H9 (cell line): ENCODE results near the gene PDE12. TPM values are rescaled to one million over a fixed set of nuclear protein-coding genes. Genes with fewer than 3 reads are reported as not detected.

Experiments
- DNase-seq: peaks from one replicate; pipeline ENCODE4 v3.0.0-alpha.2; 2017
- H2AFZ ChIP-seq: one replicate; pipeline ENCODE4 v1.6.1; 2013; ENCODE audit warnings: mild to moderate bottlenecking, low read length, control low read depth, moderate library complexity
- H2AK5ac ChIP-seq: 2 replicates; pipeline ENCODE4 v1.6.1; 2013; ENCODE audit warnings: low read length, control low read depth, mixed read lengths; ENCODE audit not compliant: insufficient read length
- H2BK120ac ChIP-seq: one replicate; pipeline ENCODE4 v1.6.1; 2013; ENCODE audit warnings: low read depth, mild to moderate bottlenecking, low read length, control low read depth, inconsistent platforms; ENCODE audit not compliant: poor library complexity, severe bottlenecking
- H2BK12ac ChIP-seq: 2 replicates; pipeline ENCODE4 v1.6.1; 2013; ENCODE audit warnings: low read length, control low read depth, mixed read lengths, low read depth; ENCODE audit not compliant: insufficient read length
- H2BK15ac ChIP-seq: 2 replicates; pipeline ENCODE4 v1.6.1; 2013; ENCODE audit warnings: low read depth, low read length, control low read depth
- H2BK20ac ChIP-seq: one replicate; pipeline ENCODE4 v1.6.1; 2013; ENCODE audit warnings: low read depth, mild to moderate bottlenecking, low read length, control low read depth, inconsistent platforms; ENCODE audit not compliant: poor library complexity, severe bottlenecking
- H2BK5ac ChIP-seq: 2 replicates; pipeline ENCODE4 v1.6.1; 2013; ENCODE audit warnings: low read length, control low read depth, mixed read lengths; ENCODE audit not compliant: insufficient read length
- H3K14ac ChIP-seq: 2 replicates; pipeline ENCODE4 v1.6.1; 2013; ENCODE audit warnings: low read length, control low read depth; ENCODE audit not compliant: insufficient read depth
- H3K18ac ChIP-seq: 2 replicates; pipeline ENCODE4 v1.6.1; 2013; ENCODE audit warnings: low read depth, mild to moderate bottlenecking, mixed read lengths, low read length, control low read depth; ENCODE audit not compliant: insufficient read length
- H3K23ac ChIP-seq: 2 replicates; pipeline ENCODE4 v1.6.1; 2013; ENCODE audit warnings: low read length, control low read depth, mixed read lengths, low read depth; ENCODE audit not compliant: insufficient read length
- H3K23me2 ChIP-seq: 2 replicates; pipeline ENCODE4 v1.6.1; 2013; ENCODE audit warnings: low read depth, mild to moderate bottlenecking, mixed read lengths, low read length, control low read depth; ENCODE audit not compliant: insufficient read length, poor library complexity, severe bottlenecking
- H3K27ac ChIP-seq: 2 replicates; pipeline ENCODE4 v1.5.1; 2013; ENCODE audit warnings: low read length, control low read depth, mixed read lengths, low read depth; ENCODE audit not compliant: insufficient read length
- H3K27me3 ChIP-seq: 2 replicates; pipeline ENCODE4 v1.6.1; 2013; ENCODE audit warnings: low read length, control low read depth, inconsistent platforms; ENCODE audit not compliant: insufficient read depth
- H3K4ac ChIP-seq: 2 replicates; pipeline ENCODE4 v1.6.1; 2013; ENCODE audit warnings: low read depth, mild to moderate bottlenecking, control low read depth, inconsistent platforms, low read length, moderate library complexity
- H3K4me1 ChIP-seq: 2 replicates; pipeline ENCODE4 v1.6.1; 2013; ENCODE audit warnings: low read length, control low read depth, inconsistent platforms; ENCODE audit not compliant: insufficient read depth
- H3K4me2 ChIP-seq: 2 replicates; pipeline ENCODE4 v1.6.1; 2013; ENCODE audit warnings: low read length, control low read depth, mixed read lengths; ENCODE audit not compliant: insufficient read length, insufficient read depth
- H3K56ac ChIP-seq: 2 replicates; pipeline ENCODE4 v1.6.1; 2013; ENCODE audit warnings: low read depth, mild to moderate bottlenecking, mixed read lengths, low read length, control low read depth; ENCODE audit not compliant: insufficient read length
- H3K79me1 ChIP-seq: 2 replicates; pipeline ENCODE4 v1.6.1; 2013; ENCODE audit warnings: low read depth, mild to moderate bottlenecking, moderate library complexity, low read length, control low read depth, inconsistent platforms; ENCODE audit not compliant: insufficient read depth, poor library complexity, severe bottlenecking
- H3K79me2 ChIP-seq: 2 replicates; pipeline ENCODE4 v1.6.1; 2013; ENCODE audit warnings: low read length, control low read depth, inconsistent platforms; ENCODE audit not compliant: insufficient read depth
- H3K9ac ChIP-seq: 2 replicates; pipeline ENCODE4 v1.6.1; 2013; ENCODE audit warnings: low read length, control low read depth, mixed read lengths; ENCODE audit not compliant: insufficient read length; ENCODE audit errors: extremely low read depth
- H3K9me3 ChIP-seq: one replicate; pipeline ENCODE4 v1.6.1; 2013; ENCODE audit warnings: low read depth, low read length, inconsistent platforms; ENCODE audit not compliant: control insufficient read depth
- H3T11ph ChIP-seq: one replicate; pipeline ENCODE4 v1.6.1; 2013; ENCODE audit warnings: mild to moderate bottlenecking, low read length, control low read depth, inconsistent platforms
- H4K20me1 ChIP-seq: one replicate; pipeline ENCODE4 v1.6.1; 2013; ENCODE audit not compliant: control insufficient read depth, insufficient read length, insufficient read depth
- H4K5ac ChIP-seq: 2 replicates; pipeline ENCODE4 v1.6.1; 2013; ENCODE audit warnings: low read depth, mild to moderate bottlenecking, mixed read lengths, low read length, control low read depth; ENCODE audit not compliant: insufficient read length
- H4K8ac ChIP-seq: replicated peaks from 2 replicates; pipeline ENCODE4 v1.6.1; 2013; ENCODE audit warnings: low read length, control low read depth, mixed read lengths, low read depth; ENCODE audit not compliant: insufficient read length
- H4K91ac ChIP-seq: 2 replicates; pipeline ENCODE4 v1.6.1; 2013; ENCODE audit warnings: low read depth, mild to moderate bottlenecking, moderate library complexity, mixed read lengths, low read length, control low read depth; ENCODE audit not compliant: insufficient read length
- H3K27ac Mint-ChIP-seq, 3 experiments: 2 replicates in 2 of 3; 3 replicates in 1 of 3; pipeline ENCODE4 v1.8.0; 2020 to 2021; ENCODE audit warnings: mixed read lengths in 3 of 3, mild to moderate bottlenecking in 1 of 3, moderate library complexity in 1 of 3
- H3K27me3 Mint-ChIP-seq: 2 replicates; pipeline ENCODE4 v1.8.0; 2021; ENCODE audit warnings: low read depth, mild to moderate bottlenecking, moderate library complexity, mixed read lengths
- H3K36me3 Mint-ChIP-seq, 3 experiments: 2 replicates in 2 of 3; 3 replicates in 1 of 3; pipeline ENCODE4 v1.8.0; 2020 to 2021; ENCODE audit warnings: low read depth in 3 of 3, mixed read lengths in 3 of 3; ENCODE audit not compliant: insufficient read depth in 1 of 3
- H3K4me1 Mint-ChIP-seq, 2 experiments: 2 replicates each; pipeline ENCODE4 v1.8.0; 2020; ENCODE audit warnings: mixed read lengths in 2 of 2
- H3K4me3 Mint-ChIP-seq, 2 experiments: 2 replicates in 1 of 2; 3 replicates in 1 of 2; pipeline ENCODE4 v1.8.0; 2020 to 2021; ENCODE audit warnings: mild to moderate bottlenecking in 2 of 2, mixed read lengths in 2 of 2, moderate library complexity in 1 of 2
- H3K9me3 Mint-ChIP-seq, 2 experiments: 2 replicates in 1 of 2; 3 replicates in 1 of 2; pipeline ENCODE4 v1.8.0; 2020; ENCODE audit warnings: mild to moderate bottlenecking in 2 of 2, mixed read lengths in 2 of 2, moderate library complexity in 1 of 2
- WGBS: extraction: QIAGEN DNeasy Blood & Tissue Kit; methylation state at CpG from one replicate; pipeline ENCODE4 v1.1.7; 2013; ENCODE audit warnings: missing lambda C conversion rate, low lambda C conversion rate, mixed read lengths; ENCODE audit not compliant: insufficient read length; ENCODE audit errors: extremely low coverage; 5-methylcytosine and 5-hydroxymethylcytosine counted together
- total RNA-seq: library from RNA; stranded (reverse); gene quantifications from 2 replicates; pipeline ENCODE4 v1.2.1, GENCODE V29; 2021
- TF ChIP-seq, protein P1 (sequence below): fragments of 200-600 bp; sonication (generic); conservative IDR thresholded peaks from 3 replicates; pipeline ENCODE4 v1.8.0; 2021; ENCODE audit warnings: antibody characterized with exemption, mild to moderate bottlenecking

The PDE12 gene
- total RNA-seq, 1 experiment from 2014 or later: 18.9 TPM

DNA sequence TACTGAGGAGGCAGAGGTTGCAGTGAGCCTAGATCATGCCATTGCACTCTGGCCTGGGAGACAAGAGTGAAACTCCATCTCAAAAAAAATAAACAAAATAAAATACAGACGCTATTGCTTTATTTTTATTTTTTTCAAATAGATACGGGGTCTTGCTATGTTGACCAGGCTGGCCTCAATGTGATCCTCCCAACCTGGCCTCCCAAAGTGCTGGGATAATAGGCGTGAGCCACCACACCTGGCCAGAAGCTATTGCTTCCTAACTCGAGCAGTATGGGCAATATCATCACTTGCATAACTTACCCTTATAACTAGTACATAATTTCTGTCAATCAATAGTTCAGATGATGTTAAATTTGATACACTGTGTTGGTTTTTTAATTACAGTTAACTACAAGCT, 38.1 kb downstream of the PDE12 start:
- Histone ChIP-seq H3K79me1 (no peaks in the 10 kb centered on the region), H3K79me2 (peaks cover 44% of the 10 kb centered on the region; the same call in 1 of the 2 replicates), H2BK20ac (no peak overlapping the region), H3K4me2 (no peak overlapping the region), H3K27me3 (no peaks in the 10 kb centered on the region), H3K23me2 (no peaks in the 10 kb centered on the region), H4K5ac (no peak overlapping the region), H2BK120ac (no peak overlapping the region), H3K23ac (no peak overlapping the region), H3K4me1 (no peaks in the 10 kb centered on the region), H3K18ac (no peak overlapping the region), H3T11ph (no peak overlapping the region), H4K20me1 (no peaks in the 10 kb centered on the region), H2BK15ac (no peak overlapping the region), H2BK5ac (no peak overlapping the region), H3K9me3 (no peaks in the 10 kb centered on the region), H2BK12ac (no peak overlapping the region), H3K9ac (no peak overlapping the region), H3K4ac (no peak overlapping the region), H3K27ac (no peak overlapping the region), H2AFZ (no peak overlapping the region), H4K8ac (no peak overlapping the region), H3K56ac (no peak overlapping the region), H4K91ac (no peak overlapping the region), H2AK5ac (no peak overlapping the region), H3K14ac (no peak overlapping the region)
- TF ChIP-seq, protein P1, sequence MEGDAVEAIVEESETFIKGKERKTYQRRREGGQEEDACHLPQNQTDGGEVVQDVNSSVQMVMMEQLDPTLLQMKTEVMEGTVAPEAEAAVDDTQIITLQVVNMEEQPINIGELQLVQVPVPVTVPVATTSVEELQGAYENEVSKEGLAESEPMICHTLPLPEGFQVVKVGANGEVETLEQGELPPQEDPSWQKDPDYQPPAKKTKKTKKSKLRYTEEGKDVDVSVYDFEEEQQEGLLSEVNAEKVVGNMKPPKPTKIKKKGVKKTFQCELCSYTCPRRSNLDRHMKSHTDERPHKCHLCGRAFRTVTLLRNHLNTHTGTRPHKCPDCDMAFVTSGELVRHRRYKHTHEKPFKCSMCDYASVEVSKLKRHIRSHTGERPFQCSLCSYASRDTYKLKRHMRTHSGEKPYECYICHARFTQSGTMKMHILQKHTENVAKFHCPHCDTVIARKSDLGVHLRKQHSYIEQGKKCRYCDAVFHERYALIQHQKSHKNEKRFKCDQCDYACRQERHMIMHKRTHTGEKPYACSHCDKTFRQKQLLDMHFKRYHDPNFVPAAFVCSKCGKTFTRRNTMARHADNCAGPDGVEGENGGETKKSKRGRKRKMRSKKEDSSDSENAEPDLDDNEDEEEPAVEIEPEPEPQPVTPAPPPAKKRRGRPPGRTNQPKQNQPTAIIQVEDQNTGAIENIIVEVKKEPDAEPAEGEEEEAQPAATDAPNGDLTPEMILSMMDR: no peak
- H3K27ac Mint-ChIP-seq: no peak overlapping the region
- H3K4me1 Mint-ChIP-seq: peaks cover 21 to 26% of the 10 kb centered on the region in 2 experiments
- H3K4me3 Mint-ChIP-seq: peak overlapping the region in 1 of 2 experiments; percentile 25; a peak in 1 of 5 replicates
- peaks cover 5 to 32% (median 25%) of the 10 kb centered on the region in 3 experiments for H3K36me3 Mint-ChIP-seq
- peaks cover 0 to 3% of the 10 kb centered on the region in 2 experiments; a peak in 2 of 5 replicates for H3K9me3 Mint-ChIP-seq
- DNase-seq: no peak
- H3K27me3 Mint-ChIP-seq: no peaks in the 10 kb centered on the region
- no CpG with 5 or more reads among the region's 4 CpGs for WGBS
